Naive B cell (primary cell): ENCODE results near the gene SKOR1. TPM values are rescaled to one million over a fixed set of nuclear protein-coding genes. Genes with fewer than 3 reads are reported as not detected.
A peak's percentile ranks its signal among the peaks of the same experiment; 100 is the strongest.

ENCODE experiments used
- ATAC-seq, 2 donors: fragments of 150-1000 bp; cut with Tn5 transposase; 2 replicates each; pipeline ENCODE4 v1.10.0; 2021; ENCODE audit warnings: low read depth in 2 of 2, mild to moderate bottlenecking in 2 of 2, moderate library complexity in 2 of 2
- DNase-seq: peaks from one replicate; pipeline ENCODE4 v3.0.0; 2022
- H3K27ac Mint-ChIP-seq, 6 donors: one replicate each; pipeline ENCODE4 v1.8.0; 2020 to 2022; ENCODE audit warnings: mild to moderate bottlenecking in 6 of 6, mixed read lengths in 6 of 6, moderate library complexity in 5 of 6, inconsistent platforms in 2 of 6
- H3K27me3 Mint-ChIP-seq, 3 donors: one replicate each; pipeline ENCODE4 v1.8.0; 2021 to 2022; ENCODE audit warnings: mixed read lengths in 3 of 3, mild to moderate bottlenecking in 1 of 3
- H3K36me3 Mint-ChIP-seq, 2 donors: one replicate each; pipeline ENCODE4 v1.8.0; 2020 to 2022; ENCODE audit warnings: mixed read lengths in 2 of 2, inconsistent platforms in 1 of 2, mild to moderate bottlenecking in 1 of 2
- H3K4me1 Mint-ChIP-seq, 3 donors: one replicate each; pipeline ENCODE4 v1.8.0; 2020 to 2022; ENCODE audit warnings: mixed read lengths in 3 of 3, inconsistent platforms in 1 of 3, mild to moderate bottlenecking in 1 of 3, moderate library complexity in 1 of 3
- H3K4me3 Mint-ChIP-seq, 8 donors: one replicate each; pipeline ENCODE4 v1.8.0; 2020 to 2022; ENCODE audit warnings: mild to moderate bottlenecking in 8 of 8, mixed read lengths in 8 of 8, moderate library complexity in 8 of 8, inconsistent platforms in 2 of 8
- H3K9me3 Mint-ChIP-seq, 7 donors: one replicate each; pipeline ENCODE4 v1.8.0; 2020 to 2022; ENCODE audit warnings: mixed read lengths in 7 of 7, mild to moderate bottlenecking in 5 of 7, inconsistent platforms in 2 of 7, moderate library complexity in 1 of 7
- polyA plus RNA-seq, 6 donors: library from polyadenylated mRNA; unstranded; fragments of 300-500 nt; fragmentation: Illumina TruSeq; gene quantifications; one replicate each; pipeline ENCODE4 v1.2.3, GENCODE V29; 2021; ENCODE audit warnings: low read depth in 6 of 6

Gene SKOR1
- polyA plus RNA-seq, 6 donors from 2014 or later, result 0.07 to 0.19 (median 0.13) TPM; not detected in 3

GRCh38 chr15:67843092-67843501 lies 17.8 kb downstream of the SKOR1 start:
- peaks cover 19 to 30% (median 20%) of the 10 kb centered on the region in 3 donors for H3K4me1 Mint-ChIP-seq
- no peak for ATAC-seq
- H3K9me3 Mint-ChIP-seq, result peaks cover 0 to 2% (median 0%) of the 10 kb centered on the region in 7 donors
- H3K4me3 Mint-ChIP-seq, result peak overlapping the region in 1 of 8 donors; percentile 49
- peak overlapping the region in 2 of 6 donors; percentile 35 to 74 for H3K27ac Mint-ChIP-seq
- no peak for DNase-seq
- no peaks in the 10 kb centered on the region for H3K36me3 Mint-ChIP-seq
- peaks cover 4 to 8% (median 7%) of the 10 kb centered on the region in 3 donors for H3K27me3 Mint-ChIP-seq

- no peak for DNase-seq
- Mint-ChIP-seq H3K4me3 (peak overlapping the region in 1 of 8 donors; percentile 53), H3K4me1 (peaks cover 15 to 25% (median 20%) of the 10 kb centered on the region in 3 donors), H3K9me3 (peaks cover 0 to 3% (median 0%) of the 10 kb centered on the region in 7 donors), H3K27me3 (peaks cover 4 to 8% (median 7%) of the 10 kb centered on the region in 3 donors), H3K36me3 (no peaks in the 10 kb centered on the region), H3K27ac (peak overlapping the region in 1 of 6 donors; percentile 35)
- no peak for ATAC-seq
These were observed 18.5 kb downstream of the SKOR1 start for GRCh38 chr15:67843571-67844387.

GRCh38 chr15:67845974-67846373 lies 20.7 kb downstream of the SKOR1 start:
- ATAC-seq, result no peak

GRCh38 chr15:67849538-67849937 lies 24.2 kb downstream of the SKOR1 start:
- Mint-ChIP-seq H3K9me3 (peaks cover 0 to 6% (median 2%) of the 10 kb centered on the region in 7 donors), H3K27me3 (peaks cover 5 to 10% (median 7%) of the 10 kb centered on the region in 3 donors), H3K27ac (no peak overlapping the region), H3K4me1 (peaks cover 7 to 20% (median 10%) of the 10 kb centered on the region in 3 donors), H3K36me3 (no peaks in the 10 kb centered on the region), H3K4me3 (no peak overlapping the region)
- ATAC-seq, result no peak
- DNase-seq, result no peak

More at GRCh38 chr15:67845974-67846373, 20.7 kb downstream of the SKOR1 start:
- peaks cover 0 to 3% (median 0%) of the 10 kb centered on the region in 7 donors for H3K9me3 Mint-ChIP-seq
- H3K36me3 Mint-ChIP-seq, result no peaks in the 10 kb centered on the region
- no peak for DNase-seq
- peaks cover 5 to 10% (median 8%) of the 10 kb centered on the region in 3 donors for H3K27me3 Mint-ChIP-seq
- no peak overlapping the region for H3K27ac Mint-ChIP-seq
- H3K4me1 Mint-ChIP-seq, result peaks cover 10 to 13% (median 12%) of the 10 kb centered on the region in 3 donors
- H3K4me3 Mint-ChIP-seq, result no peak overlapping the region

GRCh38 chr15:67850336-67850735 lies 25.0 kb downstream of the SKOR1 start:
- H3K4me1 Mint-ChIP-seq, result peaks cover 7 to 20% (median 10%) of the 10 kb centered on the region in 3 donors
- no peak overlapping the region for H3K4me3 Mint-ChIP-seq
- DNase-seq, result no peak
- peak overlapping the region in 1 of 6 donors; percentile 72 for H3K27ac Mint-ChIP-seq
- peaks cover 5 to 10% (median 7%) of the 10 kb centered on the region in 3 donors for H3K27me3 Mint-ChIP-seq
- no peaks in the 10 kb centered on the region for H3K36me3 Mint-ChIP-seq
- H3K9me3 Mint-ChIP-seq, result peaks cover 0 to 6% (median 2%) of the 10 kb centered on the region in 7 donors
- no peak for ATAC-seq

GRCh38 chr15:67850994-67851571 lies 25.8 kb downstream of the SKOR1 start:
- Mint-ChIP-seq H3K4me1 (peaks cover 7 to 20% (median 10%) of the 10 kb centered on the region in 3 donors), H3K27ac (peak overlapping the region in 1 of 6 donors; percentile 60)
- ATAC-seq, result peak in 1 of 2 donors; percentile 28

GRCh38 chr15:67852418-67852817 lies 27.1 kb downstream of the SKOR1 start:
- Mint-ChIP-seq H3K4me3 (no peak overlapping the region), H3K9me3 (peaks cover 0 to 6% (median 2%) of the 10 kb centered on the region in 7 donors), H3K27ac (no peak overlapping the region), H3K27me3 (peaks cover 5 to 10% (median 7%) of the 10 kb centered on the region in 3 donors), H3K4me1 (peaks cover 7 to 20% (median 10%) of the 10 kb centered on the region in 3 donors), H3K36me3 (no peaks in the 10 kb centered on the region)
- DNase-seq (no peak), ATAC-seq (no peak)

More at GRCh38 chr15:67850994-67851571, 25.8 kb downstream of the SKOR1 start:
- H3K27me3 Mint-ChIP-seq, result peaks cover 5 to 10% (median 7%) of the 10 kb centered on the region in 3 donors
- no peak for DNase-seq
- peaks cover 0 to 6% (median 2%) of the 10 kb centered on the region in 7 donors for H3K9me3 Mint-ChIP-seq
- no peaks in the 10 kb centered on the region for H3K36me3 Mint-ChIP-seq
- peak overlapping the region in 1 of 8 donors; percentile 29 for H3K4me3 Mint-ChIP-seq

- peaks cover 0 to 6% (median 2%) of the 10 kb centered on the region in 7 donors for H3K9me3 Mint-ChIP-seq
- peaks cover 5 to 7% (median 5%) of the 10 kb centered on the region in 3 donors for H3K27me3 Mint-ChIP-seq
- H3K27ac Mint-ChIP-seq, result no peak overlapping the region
- peak; percentile 30 to 49 for ATAC-seq
- H3K4me3 Mint-ChIP-seq, result no peak overlapping the region
- H3K4me1 Mint-ChIP-seq, result peaks cover 7 to 20% (median 10%) of the 10 kb centered on the region in 3 donors
- DNase-seq, result no peak
- H3K36me3 Mint-ChIP-seq, result no peaks in the 10 kb centered on the region
These were observed 28.1 kb downstream of the SKOR1 start for GRCh38 chr15:67853454-67853853.

- H3K27me3 Mint-ChIP-seq, result peaks cover 5 to 7% (median 5%) of the 10 kb centered on the region in 3 donors
- H3K4me1 Mint-ChIP-seq, result peaks cover 7 to 20% (median 10%) of the 10 kb centered on the region in 3 donors
- peaks cover 0 to 6% (median 0%) of the 10 kb centered on the region in 7 donors for H3K9me3 Mint-ChIP-seq
- ATAC-seq, result no peak
- no peak for DNase-seq
- H3K27ac Mint-ChIP-seq, result no peak overlapping the region
- H3K36me3 Mint-ChIP-seq, result no peaks in the 10 kb centered on the region
- no peak overlapping the region for H3K4me3 Mint-ChIP-seq
These were observed 29.0 kb downstream of the SKOR1 start for GRCh38 chr15:67854358-67854757.

- peaks cover 0 to 7% (median 0%) of the 10 kb centered on the region in 3 donors for H3K27me3 Mint-ChIP-seq
- no peak overlapping the region for H3K4me3 Mint-ChIP-seq
- ATAC-seq (no peak), DNase-seq (no peak)
- peaks cover under 1 to 14% (median 6%) of the 10 kb centered on the region in 3 donors for H3K4me1 Mint-ChIP-seq
- no peaks in the 10 kb centered on the region for H3K36me3 Mint-ChIP-seq
- peak overlapping the region in 1 of 6 donors; percentile 75 for H3K27ac Mint-ChIP-seq
- peaks cover 0 to 4% (median 0%) of the 10 kb centered on the region in 7 donors for H3K9me3 Mint-ChIP-seq
These were observed 30.5 kb downstream of the SKOR1 start for GRCh38 chr15:67855842-67856241.

GRCh38 chr15:67857220-67857619 lies 31.9 kb downstream of the SKOR1 start:
- Mint-ChIP-seq H3K4me3 (no peak overlapping the region), H3K4me1 (peaks cover 2 to 10% (median 6%) of the 10 kb centered on the region in 3 donors), H3K27me3 (peaks cover 0 to 7% (median 0%) of the 10 kb centered on the region in 3 donors), H3K36me3 (no peaks in the 10 kb centered on the region), H3K9me3 (no peaks in the 10 kb centered on the region), H3K27ac (no peak overlapping the region)
- no peak for DNase-seq
- no peak for ATAC-seq

- Mint-ChIP-seq H3K27me3 (peaks cover 0 to 4% (median 0%) of the 10 kb centered on the region in 3 donors), H3K9me3 (no peaks in the 10 kb centered on the region), H3K4me1 (peaks cover 11 to 18% (median 14%) of the 10 kb centered on the region in 3 donors), H3K4me3 (no peak overlapping the region), H3K27ac (no peak overlapping the region), H3K36me3 (no peaks in the 10 kb centered on the region)
- DNase-seq (no peak), ATAC-seq (no peak)
These were observed 34.1 kb downstream of the SKOR1 start for GRCh38 chr15:67859331-67859946.

GRCh38 chr15:67861983-67862382 lies 36.7 kb downstream of the SKOR1 start:
- DNase-seq (no peak), ATAC-seq (no peak)
- H3K27ac Mint-ChIP-seq, result no peak overlapping the region
- H3K4me3 Mint-ChIP-seq, result peak overlapping the region in 2 of 8 donors; percentile 64 to 72
- peaks cover 4 to 12% (median 9%) of the 10 kb centered on the region in 3 donors for H3K27me3 Mint-ChIP-seq
- H3K36me3 Mint-ChIP-seq, result no peaks in the 10 kb centered on the region
- H3K9me3 Mint-ChIP-seq, result no peaks in the 10 kb centered on the region
- H3K4me1 Mint-ChIP-seq, result peaks cover 11 to 18% (median 15%) of the 10 kb centered on the region in 3 donors
